Measurements from ENCODE around the gene AKT1. TPM values are rescaled to one million over a fixed set of nuclear protein-coding genes. Genes with fewer than 3 reads are reported as not detected.

Gene AKT1
- total RNA-seq, 1 donor from 2014 or later = 147 TPM

DNA sequence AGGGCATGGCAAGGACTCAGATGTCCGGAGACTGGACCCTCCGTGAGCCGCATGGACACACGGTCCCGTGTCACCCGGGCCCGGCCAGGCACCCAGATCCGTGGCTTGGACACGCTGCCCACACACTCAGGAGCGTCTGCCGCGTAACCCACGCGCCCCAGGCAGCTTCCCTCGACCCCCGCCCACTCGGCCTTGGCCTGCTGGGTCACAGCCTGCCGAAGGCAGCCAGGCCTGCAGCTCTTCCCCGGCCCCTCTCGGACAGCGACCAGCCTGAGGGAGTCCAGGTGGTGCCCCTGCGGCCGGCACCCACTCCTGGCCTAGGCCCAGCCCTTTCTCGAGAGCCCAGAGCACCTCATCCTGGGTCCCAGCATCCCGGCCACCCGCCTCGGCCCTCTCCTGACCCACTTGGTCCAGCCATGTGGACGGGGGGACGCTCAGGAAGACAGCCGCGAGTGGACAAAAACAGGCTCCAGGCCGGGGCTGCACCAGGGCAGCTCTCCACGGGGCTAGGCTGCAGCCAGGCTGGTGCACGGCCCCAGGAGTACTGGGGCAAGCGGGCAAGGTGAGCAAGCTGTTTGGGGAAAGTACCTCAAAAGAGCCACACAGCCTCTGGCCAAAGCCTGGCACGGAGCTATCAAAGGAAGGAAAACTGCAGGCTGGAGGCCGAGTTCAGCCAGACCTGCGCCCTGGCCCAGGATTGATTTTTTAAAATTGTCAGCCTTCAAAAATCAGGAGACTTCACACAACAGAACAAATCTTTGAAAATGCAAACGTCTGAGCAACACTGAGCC is 6.5 kb downstream of the AKT1 start:
- H3K27ac Mint-ChIP-seq = no peak overlapping the region
- peaks cover 10% of the 10 kb centered on the region for H3K4me1 Mint-ChIP-seq (ENCODE audit: low read depth)

DNA sequence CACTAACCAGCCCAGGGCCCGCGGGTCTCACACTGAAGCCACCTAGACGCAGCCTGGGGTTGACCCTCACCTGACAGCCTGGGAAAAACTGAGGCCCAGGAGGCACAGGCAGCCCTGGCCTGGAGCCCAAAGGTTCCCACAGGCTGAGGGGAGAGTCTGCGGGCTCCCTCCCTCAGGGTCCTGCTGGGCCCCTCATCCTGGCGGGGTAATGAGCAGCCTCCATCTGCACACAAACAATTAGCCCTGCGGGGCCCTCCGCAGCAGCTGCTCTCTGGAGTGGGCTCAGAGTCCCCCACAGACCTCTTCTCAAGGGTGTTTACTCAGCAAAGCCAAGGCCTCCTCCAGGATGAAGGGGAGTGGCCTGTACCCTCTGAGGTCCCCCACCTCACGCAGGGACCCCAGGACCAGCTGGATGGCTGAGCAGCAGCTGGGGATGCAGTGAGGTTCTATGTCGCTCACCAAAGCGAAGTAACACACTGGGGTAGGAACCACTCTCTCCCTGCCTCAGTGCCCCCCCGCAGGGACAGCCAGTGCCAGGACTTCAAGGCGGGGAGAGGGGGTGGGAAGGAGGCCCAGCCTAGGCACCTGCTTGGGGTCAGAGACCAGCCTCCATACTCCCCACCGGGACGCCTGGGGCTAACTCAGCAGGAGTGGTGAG is 7.3 kb downstream of the AKT1 start:
- no peak overlapping the region for H3K4me3 Mint-ChIP-seq (ENCODE audit: low read depth)
- H3K9me3 Mint-ChIP-seq (ENCODE audit: low read depth) = no peaks in the 10 kb centered on the region
- H3K27me3 Mint-ChIP-seq = no peaks in the 10 kb centered on the region
- H3K27ac Mint-ChIP-seq = no peak overlapping the region
- no peak for DNase-seq (ENCODE audit: low spot score, unreplicated experiment)
- no peaks in the 10 kb centered on the region for H3K36me3 Mint-ChIP-seq (ENCODE audit: insufficient read depth)
- TF ChIP-seq, protein P1, sequence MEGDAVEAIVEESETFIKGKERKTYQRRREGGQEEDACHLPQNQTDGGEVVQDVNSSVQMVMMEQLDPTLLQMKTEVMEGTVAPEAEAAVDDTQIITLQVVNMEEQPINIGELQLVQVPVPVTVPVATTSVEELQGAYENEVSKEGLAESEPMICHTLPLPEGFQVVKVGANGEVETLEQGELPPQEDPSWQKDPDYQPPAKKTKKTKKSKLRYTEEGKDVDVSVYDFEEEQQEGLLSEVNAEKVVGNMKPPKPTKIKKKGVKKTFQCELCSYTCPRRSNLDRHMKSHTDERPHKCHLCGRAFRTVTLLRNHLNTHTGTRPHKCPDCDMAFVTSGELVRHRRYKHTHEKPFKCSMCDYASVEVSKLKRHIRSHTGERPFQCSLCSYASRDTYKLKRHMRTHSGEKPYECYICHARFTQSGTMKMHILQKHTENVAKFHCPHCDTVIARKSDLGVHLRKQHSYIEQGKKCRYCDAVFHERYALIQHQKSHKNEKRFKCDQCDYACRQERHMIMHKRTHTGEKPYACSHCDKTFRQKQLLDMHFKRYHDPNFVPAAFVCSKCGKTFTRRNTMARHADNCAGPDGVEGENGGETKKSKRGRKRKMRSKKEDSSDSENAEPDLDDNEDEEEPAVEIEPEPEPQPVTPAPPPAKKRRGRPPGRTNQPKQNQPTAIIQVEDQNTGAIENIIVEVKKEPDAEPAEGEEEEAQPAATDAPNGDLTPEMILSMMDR (IDR thresholded peaks at IDR 0.05; ENCODE audit: unreplicated experiment) = no peak
- peaks cover 3% of the 10 kb centered on the region for H3K4me1 Mint-ChIP-seq (ENCODE audit: low read depth)

More for the DNA sequence above, 6.5 kb downstream of the AKT1 start:
- TF ChIP-seq, protein P1 (IDR thresholded peaks at IDR 0.05; ENCODE audit: unreplicated experiment) = no peak
- Mint-ChIP-seq H3K36me3 (ENCODE audit: insufficient read depth) (no peaks in the 10 kb centered on the region), H3K27me3 (no peaks in the 10 kb centered on the region), H3K9me3 (ENCODE audit: low read depth) (no peaks in the 10 kb centered on the region), H3K4me3 (ENCODE audit: low read depth) (no peak overlapping the region)
- DNase-seq (ENCODE audit: low spot score, unreplicated experiment) = no peak

DNA sequence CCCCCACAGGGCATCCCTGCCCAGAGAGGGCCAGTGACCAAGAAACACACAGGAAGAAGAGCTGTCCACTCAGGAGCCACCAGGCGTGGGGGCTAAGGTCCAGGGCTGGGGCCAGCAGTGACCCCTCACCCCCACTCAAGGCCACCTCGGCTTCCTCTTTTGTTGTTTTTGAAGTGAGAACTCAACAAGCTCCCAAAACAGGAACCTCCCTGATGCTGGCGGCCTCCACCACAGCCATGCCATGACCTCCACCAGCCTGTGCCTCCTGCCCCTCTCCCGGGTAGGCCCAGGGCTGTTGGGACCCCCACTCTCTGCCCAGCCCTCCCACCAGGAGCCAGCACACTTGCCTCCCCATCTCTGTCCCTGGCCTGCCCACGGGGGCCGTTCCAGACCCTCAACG is 7.8 kb downstream of the AKT1 start:
- Mint-ChIP-seq H3K4me3 (ENCODE audit: low read depth) (no peak overlapping the region), H3K9me3 (ENCODE audit: low read depth) (no peaks in the 10 kb centered on the region), H3K4me1 (ENCODE audit: low read depth) (no peaks in the 10 kb centered on the region), H3K36me3 (ENCODE audit: insufficient read depth) (no peaks in the 10 kb centered on the region), H3K27me3 (no peaks in the 10 kb centered on the region), H3K27ac (no peak overlapping the region)
- TF ChIP-seq, protein P1 (IDR thresholded peaks at IDR 0.05; ENCODE audit: unreplicated experiment) = no peak
- DNase-seq (ENCODE audit: low spot score, unreplicated experiment) = no peak

DNA sequence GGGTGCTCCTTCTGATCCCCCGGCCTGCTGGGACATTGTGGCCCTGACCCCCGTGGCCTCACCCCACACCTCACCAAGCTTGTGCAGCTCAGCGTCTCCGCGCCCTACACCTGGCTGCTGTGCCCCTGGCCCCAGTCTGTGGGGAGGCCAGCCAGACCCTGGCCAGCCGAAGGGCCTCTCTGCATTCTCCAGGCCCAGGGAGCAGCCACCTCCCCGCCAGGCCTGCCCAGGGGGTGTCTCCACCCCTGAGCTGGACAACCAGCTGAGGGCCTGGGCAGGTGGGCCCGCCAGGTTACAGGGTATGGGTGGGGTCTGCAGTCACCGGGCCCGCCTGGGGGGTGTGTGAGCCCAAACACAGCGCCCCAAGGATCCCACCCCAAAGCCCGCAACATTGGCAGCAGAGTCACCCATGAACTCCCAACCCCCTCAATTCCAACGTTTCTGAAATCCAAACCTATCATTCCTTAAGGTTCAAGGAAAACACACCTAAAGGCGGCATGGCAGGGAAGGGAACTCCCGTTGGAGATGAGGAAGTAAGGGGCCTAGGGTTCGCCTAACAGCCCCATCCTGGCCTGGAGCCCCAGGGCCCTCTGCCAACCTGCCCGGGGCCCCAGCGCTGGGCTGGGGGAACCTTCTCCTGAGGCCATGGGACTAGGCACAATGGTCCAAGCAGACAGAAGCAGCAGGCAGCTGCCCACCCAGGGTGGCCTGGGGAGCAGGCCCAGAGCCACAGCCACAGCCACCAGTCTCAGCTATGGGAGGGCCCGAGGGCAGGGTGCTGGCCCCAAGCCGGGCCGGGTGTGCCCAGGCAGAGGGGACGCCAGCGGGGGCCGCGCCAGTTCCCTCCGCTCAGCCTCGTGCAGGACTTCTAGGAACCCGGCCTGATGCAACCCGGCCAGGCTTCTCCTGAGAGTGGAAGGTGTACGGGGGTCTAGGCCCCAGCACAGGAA is 8.5 kb downstream of the AKT1 start:
- no peak for DNase-seq (ENCODE audit: low spot score, unreplicated experiment)
- no peak overlapping the region for H3K4me3 Mint-ChIP-seq (ENCODE audit: low read depth)
- no peaks in the 10 kb centered on the region for H3K36me3 Mint-ChIP-seq (ENCODE audit: insufficient read depth)
- H3K27me3 Mint-ChIP-seq = no peaks in the 10 kb centered on the region
- H3K27ac Mint-ChIP-seq = no peak overlapping the region
- no peaks in the 10 kb centered on the region for H3K9me3 Mint-ChIP-seq (ENCODE audit: low read depth)
- TF ChIP-seq, protein P1 (IDR thresholded peaks at IDR 0.05; ENCODE audit: unreplicated experiment) = no peak
- H3K4me1 Mint-ChIP-seq (ENCODE audit: low read depth) = no peaks in the 10 kb centered on the region

DNA sequence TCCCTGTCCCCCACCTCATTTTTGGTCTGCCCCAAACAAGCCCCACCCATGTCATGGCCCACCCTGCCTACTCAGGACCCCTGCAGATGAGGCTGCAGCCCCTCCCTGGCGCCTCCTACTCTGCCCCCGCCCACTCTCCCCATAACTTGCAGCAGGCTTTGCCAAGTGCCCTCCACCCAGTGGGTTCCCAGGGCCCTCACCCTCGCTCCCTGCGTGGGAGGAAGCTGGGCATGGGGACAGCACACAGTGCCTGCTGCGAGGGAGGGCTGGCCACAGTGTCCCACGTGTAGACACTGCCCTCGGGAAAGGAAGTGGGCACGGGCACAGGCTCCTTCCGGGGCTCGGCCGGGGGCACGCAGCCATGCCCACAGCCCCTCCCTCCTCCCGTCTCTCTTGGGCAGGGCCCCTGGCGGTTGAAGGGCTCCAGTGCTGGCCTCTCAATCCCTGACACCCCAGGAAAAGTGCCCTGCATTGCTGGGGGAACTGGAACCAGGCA is 9.4 kb downstream of the AKT1 start:
- TF ChIP-seq, protein P1 (IDR thresholded peaks at IDR 0.05; ENCODE audit: unreplicated experiment) = no peak
- DNase-seq (ENCODE audit: low spot score, unreplicated experiment) = no peak
- no peaks in the 10 kb centered on the region for H3K9me3 Mint-ChIP-seq (ENCODE audit: low read depth)
- H3K27ac Mint-ChIP-seq = no peak overlapping the region
- H3K4me3 Mint-ChIP-seq (ENCODE audit: low read depth) = no peak overlapping the region
- H3K27me3 Mint-ChIP-seq = no peaks in the 10 kb centered on the region
- H3K36me3 Mint-ChIP-seq (ENCODE audit: insufficient read depth) = no peaks in the 10 kb centered on the region
- H3K4me1 Mint-ChIP-seq (ENCODE audit: low read depth) = no peaks in the 10 kb centered on the region
